T-helper 1 cell treated with Interleukin-12 subunit alpha and Interleukin-12 subunit beta and Interleukin-4 antibody, amounts not matched to agents 30 ng/mL and 1 ng/mL, for 36 hours (primary cell): ENCODE measurements around the gene PDXDC1. TPM values are rescaled to one million over a fixed set of nuclear protein-coding genes. Genes with fewer than 3 reads are reported as not detected.
"Not testable (repeated sequence)": the region's sequence is repeated elsewhere in the genome, so short reads cannot be mapped to it uniquely, and the experiment has no call there.

ENCODE experiments used
- intact Hi-C: fragments of 100-400 bp; cut with micrococcal nuclease; formaldehyde crosslinking; loops from one replicate; pipeline ENCODE4 v1.15.1; 2024
- total RNA-seq: library from RNA; stranded (reverse); gene quantifications from 2 replicates; pipeline ENCODE4 v1.2.3, GENCODE V29; 2022

PDXDC1 gene
- total RNA-seq, 1 donor from 2014 or later = 57.8 TPM

- intact Hi-C loops = loop anchor here (2.0 to 10.0 kb wide), 2 partner anchors 339 to 669 kb away; partner anchors contain the start of genes BFAR, MARF1 and PARN
Measured at GRCh38 chr16:14973785-14974322, 972 bp upstream of the PDXDC1 start.

DNA sequence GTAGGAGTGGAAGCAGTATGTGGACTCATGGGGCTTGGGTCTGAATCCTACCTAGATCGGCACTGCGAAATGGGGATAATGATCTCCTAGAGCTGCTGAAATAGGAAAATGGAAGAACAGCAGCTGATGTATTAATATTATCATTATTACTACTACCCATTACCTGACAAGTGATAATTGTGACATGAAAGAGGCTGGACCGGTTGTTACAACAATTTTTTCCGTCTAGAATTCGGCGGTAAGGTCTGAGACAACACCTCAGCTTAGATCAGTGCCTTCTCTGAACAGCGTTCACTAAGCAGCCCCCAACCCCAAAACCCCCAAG is 533 bp upstream of the PDXDC1 start:
- intact Hi-C loops = loop anchor here (2.0 to 10.0 kb wide), 2 partner anchors 339 to 669 kb away; partner anchors contain the start of genes BFAR, MARF1 and PARN

DNA sequence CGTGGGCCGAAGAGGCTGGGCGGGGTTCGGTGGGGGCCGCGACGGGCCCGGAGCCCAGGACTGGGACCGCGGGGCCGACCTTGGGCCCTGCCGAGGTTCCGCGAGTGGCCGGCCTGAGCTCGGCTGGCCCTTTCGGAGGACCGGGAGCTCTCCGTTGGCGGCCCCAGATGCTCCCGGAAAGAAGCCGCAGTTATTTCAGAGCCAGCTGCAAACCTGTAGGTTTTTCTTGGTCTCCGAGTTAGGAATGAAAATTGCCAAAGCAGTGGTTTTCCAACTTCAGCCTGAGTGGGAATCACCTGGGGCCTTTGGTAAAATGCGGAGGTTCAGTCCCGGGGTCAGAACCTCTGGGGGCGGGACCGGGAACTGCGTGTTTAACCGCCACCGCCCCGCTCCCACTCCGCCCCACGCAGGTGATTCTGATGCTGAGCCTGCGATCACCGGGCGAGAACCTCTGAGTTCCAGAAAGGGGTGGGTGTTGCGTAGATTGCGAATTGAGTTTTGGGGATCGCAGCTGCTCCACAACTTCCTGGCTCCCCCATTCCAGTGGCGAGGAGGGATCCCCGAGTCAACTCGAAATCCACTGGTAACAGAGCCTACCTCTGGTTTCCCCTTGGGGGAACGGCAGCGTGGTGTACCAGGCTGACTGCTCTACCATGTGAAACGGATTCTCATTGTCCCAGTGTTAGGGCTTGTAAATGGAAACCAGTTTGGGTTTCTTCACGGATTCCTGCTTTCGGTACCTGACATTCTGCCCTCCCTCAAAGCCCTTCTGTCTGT is 780 bp downstream of the PDXDC1 start:
- intact Hi-C loops = loop anchor here (1.0 to 10.0 kb wide), 3 partner anchors 81 to 667 kb away; partner anchors contain the start of genes BFAR, MARF1, NTAN1 and PARN

DNA sequence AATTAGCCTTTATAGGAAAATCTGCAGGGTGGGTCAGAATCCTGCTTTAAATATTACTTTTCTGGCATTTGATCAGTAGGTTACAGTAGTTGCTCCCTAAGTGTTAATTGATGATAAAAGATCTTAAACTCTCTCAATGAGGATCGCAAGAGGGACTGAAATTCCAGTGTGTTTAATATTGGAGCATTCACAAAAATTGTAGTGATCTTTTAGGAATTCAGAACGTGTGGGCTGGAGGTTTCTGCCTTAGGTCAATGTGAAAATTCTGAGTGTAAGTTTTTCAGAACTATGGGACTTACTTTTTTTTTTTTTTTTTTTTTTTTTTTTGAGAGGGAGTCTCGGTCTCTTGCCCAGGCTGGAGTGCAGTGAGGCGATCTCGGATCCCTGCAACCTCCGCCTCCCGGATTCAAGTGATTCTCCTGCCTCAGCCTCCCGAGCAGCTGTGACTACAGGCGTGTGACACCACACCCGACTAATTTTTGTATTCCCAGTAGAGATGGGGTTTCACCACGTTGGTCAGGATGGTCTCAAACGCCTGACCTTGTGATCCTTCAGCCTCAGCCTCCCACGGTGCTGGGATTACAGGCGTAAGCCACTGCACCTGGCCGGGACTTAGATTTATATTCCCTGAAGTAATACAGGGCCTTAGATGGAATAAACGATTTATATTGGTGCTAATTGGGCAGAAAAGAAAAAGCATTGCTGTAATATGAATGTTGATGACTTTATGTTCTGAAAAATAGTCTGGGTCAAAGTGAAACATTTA is 2.3 kb downstream of the PDXDC1 start:
- intact Hi-C loops = loop anchor here (10.0 kb wide), 1 partner anchor 342 kb away; the partner anchor contains the start of genes BFAR and PARN

DNA sequence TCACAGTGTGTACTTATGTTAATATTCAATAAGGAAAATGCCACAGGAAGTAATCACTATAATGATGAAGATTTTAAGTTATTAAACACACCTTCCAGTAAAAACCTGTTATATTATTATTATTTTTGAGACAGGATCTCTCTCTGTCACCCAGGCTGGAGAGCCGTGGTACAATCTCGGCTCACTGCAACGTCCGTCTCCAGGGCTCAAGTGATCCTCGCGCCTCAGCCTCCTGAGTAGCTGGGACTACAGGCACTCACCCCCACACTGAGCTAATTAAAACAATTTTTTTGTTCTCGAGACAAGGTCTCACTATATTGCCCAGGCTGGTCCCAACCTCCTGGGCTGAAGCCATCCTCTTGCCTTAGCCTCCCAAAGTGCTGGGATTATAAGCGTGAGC is 3.5 kb downstream of the PDXDC1 start:
- intact Hi-C loops = loop anchor here (10.0 kb wide), 1 partner anchor 343 kb away; the partner anchor contains the start of genes BFAR and PARN

- intact Hi-C loops = loop anchor here (10.0 kb wide), 1 partner anchor 344 kb away; the partner anchor contains the start of genes BFAR and PARN
Measured at GRCh38 chr16:14978908-14979307, 4.1 kb downstream of the PDXDC1 start.

DNA sequence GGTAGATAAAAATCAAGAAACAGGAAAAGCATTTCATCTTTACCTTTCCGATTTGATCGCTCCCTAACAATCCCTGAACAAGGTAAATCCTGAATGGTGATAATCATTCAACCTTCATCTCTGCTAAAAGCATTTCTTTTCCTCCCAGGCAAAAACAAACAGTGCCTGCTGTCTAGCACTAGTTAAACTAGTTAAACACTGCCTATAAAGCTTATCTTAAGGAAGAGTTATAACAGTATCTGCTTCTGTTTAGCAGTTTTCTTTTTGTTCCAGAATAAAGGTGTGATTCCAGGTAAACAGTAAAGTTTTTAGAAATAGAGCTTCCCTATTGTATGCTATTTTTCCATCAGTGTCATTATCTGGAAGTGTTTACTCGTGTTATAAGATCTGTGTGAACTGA is 6.4 kb downstream of the PDXDC1 start:
- intact Hi-C loops = not testable (repeated sequence)

GRCh38 chr16:14982521-14982920 is 7.7 kb downstream of the PDXDC1 start:
- intact Hi-C loops = not testable (repeated sequence)

GRCh38 chr16:14988092-14988491 is 13.3 kb downstream of the PDXDC1 start:
- intact Hi-C loops = not testable (repeated sequence)

DNA sequence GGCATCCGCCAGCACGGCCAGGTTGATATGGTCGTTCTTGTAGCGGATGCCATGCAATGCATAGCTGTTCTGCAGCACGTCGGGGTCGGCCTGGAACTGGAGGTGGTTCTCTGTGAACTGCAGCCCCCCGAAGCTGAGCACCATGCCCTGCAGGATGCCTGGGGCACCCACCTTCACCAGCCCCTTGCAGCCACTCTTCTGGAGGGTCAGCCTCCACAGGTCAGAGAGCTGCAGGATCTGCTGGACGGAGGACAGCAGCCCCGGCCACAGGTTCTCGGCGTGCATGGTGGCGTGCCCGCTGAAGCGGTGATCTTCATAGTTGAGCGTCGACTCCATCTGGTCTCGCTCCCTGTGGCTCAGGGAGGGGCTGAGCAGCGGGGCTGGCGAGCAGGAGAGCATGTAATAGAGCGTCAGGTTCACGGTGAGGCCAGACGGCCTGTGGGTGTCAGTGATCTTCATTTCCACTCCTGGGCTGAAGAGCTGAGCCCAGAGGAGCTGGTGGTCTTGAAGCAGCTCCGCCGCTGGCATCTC is 13.9 kb downstream of the PDXDC1 start:
- intact Hi-C loops = not testable (repeated sequence)

- intact Hi-C loops = not testable (repeated sequence)
Measured at GRCh38 chr16:14989291-14990281, 14.8 kb downstream of the PDXDC1 start.

GRCh38 chr16:14993277-14994151 is 18.7 kb downstream of the PDXDC1 start:
- intact Hi-C loops = not testable (repeated sequence)

DNA sequence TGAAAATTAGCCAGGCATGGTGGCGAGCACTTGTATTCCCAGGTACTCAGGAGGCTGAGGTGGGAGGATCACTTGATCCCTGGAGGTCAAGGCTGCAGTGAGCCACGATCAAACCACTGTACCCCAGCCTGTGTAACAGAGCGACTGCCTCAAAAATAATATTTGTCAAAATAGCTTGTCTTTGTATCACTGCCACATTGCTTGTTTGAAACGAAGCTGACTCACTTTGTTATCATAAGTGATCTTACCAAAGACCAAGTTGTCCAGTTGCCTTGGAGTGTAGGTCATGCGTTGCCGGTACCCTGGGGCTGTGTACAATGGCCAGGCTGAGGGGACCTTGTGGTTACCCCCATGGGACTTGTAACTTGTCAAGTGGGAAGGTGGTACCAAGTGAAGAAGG is 21.9 kb downstream of the PDXDC1 start:
- intact Hi-C loops = not testable (repeated sequence)

- intact Hi-C loops = not testable (repeated sequence)
Measured at GRCh38 chr16:14998300-14998699, 23.5 kb downstream of the PDXDC1 start.

DNA sequence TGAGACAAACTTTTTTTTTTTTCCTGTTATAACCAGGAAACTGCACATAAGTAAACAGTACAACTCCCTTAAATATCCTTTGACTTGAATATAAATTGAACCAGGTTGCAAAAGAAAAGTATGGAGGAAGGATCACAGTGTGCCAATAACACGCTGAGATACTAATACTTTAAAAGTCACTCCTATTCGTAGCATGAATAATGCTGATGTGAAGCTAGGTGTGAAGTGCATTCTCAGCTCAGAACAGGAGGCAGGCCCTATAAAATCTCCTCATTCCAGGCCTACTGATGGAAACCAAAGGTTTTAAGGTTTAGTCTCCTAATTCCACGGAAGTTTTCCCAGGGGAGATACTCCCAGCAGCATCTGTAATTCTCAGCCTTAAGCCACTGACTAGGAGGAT is 25.0 kb downstream of the PDXDC1 start:
- intact Hi-C loops = not testable (repeated sequence)

GRCh38 chr16:15002448-15002847 is 27.6 kb downstream of the PDXDC1 start:
- intact Hi-C loops = not testable (repeated sequence)

GRCh38 chr16:15005357-15006132 is 30.7 kb downstream of the PDXDC1 start:
- intact Hi-C loops = not testable (repeated sequence)

GRCh38 chr16:15008647-15009046 is 33.8 kb downstream of the PDXDC1 start:
- intact Hi-C loops = not testable (repeated sequence)
